AG04449 (cell line): ENCODE data around the gene ELP5.
"Not testable (repeated sequence)": the region's sequence is repeated elsewhere in the genome, so short reads cannot be mapped to it uniquely, and the experiment has no call there.

ENCODE experiments used
- CTCF ChIA-PET: fragments of 350-600 bp; formaldehyde crosslinking; extraction: SDS; loops from one replicate; lab custom pipeline; 2021; ENCODE audit warnings: antibody characterized with exemption; lab: Yijun Ruan, JAX
- POLR2A ChIA-PET: fragments of 400-600, 350-600 bp; formaldehyde crosslinking; extraction: SDS; loops from one replicate; lab custom pipeline; 2020; ENCODE audit warnings: antibody characterized with exemption, inconsistent platforms; lab: Yijun Ruan, JAX
- DNase-seq: peaks from one replicate; pipeline ENCODE4 v3.0.0-alpha.2; 2010; ENCODE audit warnings: low read depth, low spot score
- H3K4me3 ChIP-seq: 2 replicates; pipeline ENCODE4 v1.5.1; 2011; ENCODE audit warnings: low read depth, mild to moderate bottlenecking, control low read depth, low read length
- CTCF ChIP-seq: IDR thresholded peaks from one replicate; pipeline ENCODE4 v1.5.1; 2011; ENCODE audit warnings: mild to moderate bottlenecking, moderate library complexity, low read length, control low read depth, inconsistent platforms; ENCODE audit not compliant: insufficient read depth; ENCODE audit errors: missing control alignments

ELP5 gene

GRCh38 chr17:7240375-7240774, 11.6 kb upstream of the ELP5 start:
- ChIA-PET POLR2A (interaction anchor here (1.3 to 2.1 kb wide), 3 partner anchors 10 to 164 kb away, joined by 4 to 7 read pairs (median 4); partner anchors contain the start of genes CTDNEP1 and TMEM256), CTCF (interaction anchor here (1.1 to 1.7 kb wide), 3 partner anchors 11 to 56 kb away, joined by 5 to 6 read pairs (median 5); partner anchors contain the start of gene CTDNEP1)
- H3K4me3 ChIP-seq: peak overlapping the region; percentile 96
- no peak for DNase-seq
- no peak for TF ChIP-seq CTCF

GRCh38 chr17:7241090-7241733, 10.8 kb upstream of the ELP5 start:
- POLR2A ChIA-PET: interaction anchor here (1.1 to 2.1 kb wide), 4 partner anchors 9 to 163 kb away, joined by 4 to 7 read pairs (median 6); partner anchors contain the start of genes ACADVL, CTDNEP1, DLG4 and TMEM256
- H3K4me3 ChIP-seq: peak overlapping the region; percentile 96
- TF ChIP-seq CTCF: no peak
- CTCF ChIA-PET: interaction anchor here (1.1 to 1.7 kb wide), 4 partner anchors 10 to 320 kb away, joined by 4 to 6 read pairs (median 6); partner anchors contain the start of gene CTDNEP1
- DNase-seq: no peak

- peak within 1 kb of the TSS; percentile 96 for H3K4me3 ChIP-seq
These were observed 10.0 kb upstream of the ELP5 start, which contains the start of gene GABARAP for GRCh38 chr17:7241783-7242716. GABARAP (minus strand) TSS chr17:7242449; CDS start chr17:7242330, 119 bp downstream.

GRCh38 chr17:7242717-7243452, 9.1 kb upstream of the ELP5 start:
- ChIA-PET CTCF (interaction anchor here (0.8 to 2.6 kb wide), 4 partner anchors 19 to 318 kb away, joined by 3 to 12 read pairs (median 4); no protein-coding TSS in a partner anchor), POLR2A (interaction anchor here (0.6 to 2.0 kb wide), 4 partner anchors 9 to 106 kb away, joined by 3 to 11 read pairs (median 3); partner anchors contain the start of genes ACADVL, CTDNEP1, DLG4 and DVL2)
- no peak for TF ChIP-seq CTCF
- H3K4me3 ChIP-seq: peak overlapping the region; percentile 96
- peak; percentile 82 for DNase-seq

More at GRCh38 chr17:7241783-7242716, 10.0 kb upstream of the ELP5 start, which contains the start of gene GABARAP:
- POLR2A ChIA-PET: interaction anchor here (0.6 to 2.1 kb wide), 8 partner anchors 8 to 162 kb away, joined by 3 to 11 read pairs (median 4); partner anchors contain the start of genes ACADVL, CTDNEP1, DLG4 and DVL2
- no peak for DNase-seq
- CTCF ChIA-PET: interaction anchor here (0.8 to 2.6 kb wide), 6 partner anchors 18 to 319 kb away, joined by 3 to 12 read pairs (median 5); no protein-coding TSS in a partner anchor
- no peak for TF ChIP-seq CTCF

- DNase-seq: no peak
- H3K4me3 ChIP-seq: peak overlapping the region; percentile 96
- POLR2A ChIA-PET: interaction anchor here (2.0 kb wide), 1 partner anchor 23 kb away, joined by 11 read pairs; the partner anchor contains the start of genes ACADVL and DLG4
- CTCF ChIA-PET: interaction anchor here (1.2 to 2.6 kb wide), 2 partner anchors 23 to 53 kb away, joined by 3 to 12 read pairs; no protein-coding TSS in a partner anchor
- no peak for TF ChIP-seq CTCF
These were observed 8.6 kb upstream of the ELP5 start for GRCh38 chr17:7243453-7243729.

- POLR2A ChIA-PET: interaction anchor here (2.0 kb wide), 1 partner anchor 24 kb away, joined by 11 read pairs; the partner anchor contains the start of genes ACADVL and DLG4
- DNase-seq, H3K4me3 ChIP-seq: not testable (repeated sequence)
- CTCF ChIA-PET: interaction anchor here (1.2 to 2.6 kb wide), 2 partner anchors 23 to 52 kb away, joined by 3 to 12 read pairs; no protein-coding TSS in a partner anchor
These were observed 8.2 kb upstream of the ELP5 start for GRCh38 chr17:7243838-7244237.
